Measurements from ENCODE around the gene RPP25L. TPM values are rescaled to one million over a fixed set of nuclear protein-coding genes. Genes with fewer than 3 reads are reported as not detected.

Gene RPP25L
- total and polyA plus RNA-seq, 2 experiments from 2014 or later = 16.4 to 25.1 TPM

DNA sequence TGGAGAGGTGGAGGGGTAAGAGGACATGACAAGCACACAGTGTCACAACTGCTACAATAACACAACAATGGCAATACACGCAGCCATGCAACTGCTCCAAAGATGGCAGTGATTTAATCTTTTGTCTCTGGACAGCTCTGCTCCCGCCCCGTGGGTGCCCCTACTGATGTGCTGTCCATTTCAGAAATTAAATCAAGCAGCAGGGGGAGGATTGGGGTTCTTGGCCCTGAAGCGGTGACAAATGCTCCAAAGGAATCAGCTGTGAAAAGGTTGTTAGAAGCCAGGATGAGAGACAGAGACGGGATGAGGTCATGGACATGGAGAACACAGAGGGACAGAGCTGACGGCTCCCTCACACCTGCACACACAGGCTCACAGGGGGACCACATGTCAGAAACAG, 44.9 kb downstream of the RPP25L start:
- H3F3A ChIP-seq (replicated peaks; ENCODE audit: low read depth) = no peaks in the 10 kb centered on the region
- no peaks in the 10 kb centered on the region for H3K27me3 ChIP-seq (ENCODE audit: insufficient read depth)
- no peak for DNase-seq (ENCODE audit: low spot score)
- Mint-ChIP-seq H3K27me3 (ENCODE audit: insufficient read depth, low read depth, poor library complexity) (peaks cover 26% of the 10 kb centered on the region), H3K4me1 (peaks cover 48% of the 10 kb centered on the region), H3K36me3 (ENCODE audit: low read depth) (no peaks in the 10 kb centered on the region; the same call in 2 of the 3 replicates), H3K27ac (no peak overlapping the region), H3K9me3 (no peaks in the 10 kb centered on the region; the same call in 2 of the 3 replicates), H3K4me3 (no peak overlapping the region; the same call in 2 of the 3 replicates)
- no peaks in the 10 kb centered on the region for H3K36me3 ChIP-seq (ENCODE audit: insufficient read depth)
- H2AFZ ChIP-seq = no peak overlapping the region
- H3K4me1 ChIP-seq (ENCODE audit: insufficient read depth) = peaks cover 16% of the 10 kb centered on the region; the same call in 1 of the 2 replicates
- H3K27ac ChIP-seq (ENCODE audit: low read depth) = no peak overlapping the region
- H4K20me1 ChIP-seq (replicated peaks; ENCODE audit: insufficient read depth) = no peaks in the 10 kb centered on the region; the same call in 1 of the 2 replicates
- H3K4me2 ChIP-seq = no peak overlapping the region
- H3K79me2 ChIP-seq (replicated peaks; ENCODE audit: insufficient read depth) = no peaks in the 10 kb centered on the region
- no peak overlapping the region for H3K4me3 ChIP-seq
- H3K9me2 ChIP-seq (ENCODE audit: insufficient read depth) = no peaks in the 10 kb centered on the region
- no peak for TF ChIP-seq EZH2phosphoT487 (IDR thresholded peaks at IDR 0.05; ENCODE audit: unreplicated experiment)
- no peak for TF ChIP-seq STAT1 (IDR thresholded peaks at IDR 0.05; ENCODE audit: unreplicated experiment)
- TF ChIP-seq ZNF331 (CRISPR knock-in tag; IDR thresholded peaks at IDR 0.05; ENCODE audit: low read depth) = no peak
- no peak for TF ChIP-seq NANOG (IDR thresholded peaks at IDR 0.05; ENCODE audit: borderline replicate concordance)
- TF ChIP-seq, protein P1, sequence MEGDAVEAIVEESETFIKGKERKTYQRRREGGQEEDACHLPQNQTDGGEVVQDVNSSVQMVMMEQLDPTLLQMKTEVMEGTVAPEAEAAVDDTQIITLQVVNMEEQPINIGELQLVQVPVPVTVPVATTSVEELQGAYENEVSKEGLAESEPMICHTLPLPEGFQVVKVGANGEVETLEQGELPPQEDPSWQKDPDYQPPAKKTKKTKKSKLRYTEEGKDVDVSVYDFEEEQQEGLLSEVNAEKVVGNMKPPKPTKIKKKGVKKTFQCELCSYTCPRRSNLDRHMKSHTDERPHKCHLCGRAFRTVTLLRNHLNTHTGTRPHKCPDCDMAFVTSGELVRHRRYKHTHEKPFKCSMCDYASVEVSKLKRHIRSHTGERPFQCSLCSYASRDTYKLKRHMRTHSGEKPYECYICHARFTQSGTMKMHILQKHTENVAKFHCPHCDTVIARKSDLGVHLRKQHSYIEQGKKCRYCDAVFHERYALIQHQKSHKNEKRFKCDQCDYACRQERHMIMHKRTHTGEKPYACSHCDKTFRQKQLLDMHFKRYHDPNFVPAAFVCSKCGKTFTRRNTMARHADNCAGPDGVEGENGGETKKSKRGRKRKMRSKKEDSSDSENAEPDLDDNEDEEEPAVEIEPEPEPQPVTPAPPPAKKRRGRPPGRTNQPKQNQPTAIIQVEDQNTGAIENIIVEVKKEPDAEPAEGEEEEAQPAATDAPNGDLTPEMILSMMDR (conservative IDR thresholded peaks at IDR 0.05; ENCODE audit: low read depth in 2 of 2) = no peak
- TF ChIP-seq, protein P2, sequence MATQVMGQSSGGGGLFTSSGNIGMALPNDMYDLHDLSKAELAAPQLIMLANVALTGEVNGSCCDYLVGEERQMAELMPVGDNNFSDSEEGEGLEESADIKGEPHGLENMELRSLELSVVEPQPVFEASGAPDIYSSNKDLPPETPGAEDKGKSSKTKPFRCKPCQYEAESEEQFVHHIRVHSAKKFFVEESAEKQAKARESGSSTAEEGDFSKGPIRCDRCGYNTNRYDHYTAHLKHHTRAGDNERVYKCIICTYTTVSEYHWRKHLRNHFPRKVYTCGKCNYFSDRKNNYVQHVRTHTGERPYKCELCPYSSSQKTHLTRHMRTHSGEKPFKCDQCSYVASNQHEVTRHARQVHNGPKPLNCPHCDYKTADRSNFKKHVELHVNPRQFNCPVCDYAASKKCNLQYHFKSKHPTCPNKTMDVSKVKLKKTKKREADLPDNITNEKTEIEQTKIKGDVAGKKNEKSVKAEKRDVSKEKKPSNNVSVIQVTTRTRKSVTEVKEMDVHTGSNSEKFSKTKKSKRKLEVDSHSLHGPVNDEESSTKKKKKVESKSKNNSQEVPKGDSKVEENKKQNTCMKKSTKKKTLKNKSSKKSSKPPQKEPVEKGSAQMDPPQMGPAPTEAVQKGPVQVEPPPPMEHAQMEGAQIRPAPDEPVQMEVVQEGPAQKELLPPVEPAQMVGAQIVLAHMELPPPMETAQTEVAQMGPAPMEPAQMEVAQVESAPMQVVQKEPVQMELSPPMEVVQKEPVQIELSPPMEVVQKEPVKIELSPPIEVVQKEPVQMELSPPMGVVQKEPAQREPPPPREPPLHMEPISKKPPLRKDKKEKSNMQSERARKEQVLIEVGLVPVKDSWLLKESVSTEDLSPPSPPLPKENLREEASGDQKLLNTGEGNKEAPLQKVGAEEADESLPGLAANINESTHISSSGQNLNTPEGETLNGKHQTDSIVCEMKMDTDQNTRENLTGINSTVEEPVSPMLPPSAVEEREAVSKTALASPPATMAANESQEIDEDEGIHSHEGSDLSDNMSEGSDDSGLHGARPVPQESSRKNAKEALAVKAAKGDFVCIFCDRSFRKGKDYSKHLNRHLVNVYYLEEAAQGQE (IDR thresholded peaks at IDR 0.05; ENCODE audit: unreplicated experiment) = no peak
- no peak for TF ChIP-seq ZNF462 (CRISPR knock-in tag; IDR thresholded peaks at IDR 0.05)
- no peak for TF ChIP-seq JUNB (IDR thresholded peaks at IDR 0.05; ENCODE audit: unreplicated experiment)
- no peak for TF ChIP-seq POLR2AphosphoS5 (IDR thresholded peaks at IDR 0.05; ENCODE audit: low read depth)
- TF ChIP-seq ZNF114 (CRISPR knock-in tag; IDR thresholded peaks at IDR 0.05) = no peak
- no peak for TF ChIP-seq ETS1 (IDR thresholded peaks at IDR 0.05)
- TF ChIP-seq CREB1 (CRISPR knock-in tag; IDR thresholded peaks at IDR 0.05; ENCODE audit: low read depth) = no peak
- ATAC-seq = no peak
